Smooth muscle cell of the brain vasculature (primary cell): ENCODE measurements around the gene TSPAN16.
A peak's percentile ranks its signal among the peaks of the same experiment; 100 is the strongest.
"Not testable (repeated sequence)": the region's sequence is repeated elsewhere in the genome, so short reads cannot be mapped to it uniquely, and the experiment has no call there.

Source experiments
- DNase-seq: peaks from one replicate; pipeline ENCODE4 v3.0.0-alpha.2; 2012; ENCODE audit warnings: low read depth, low spot score

The TSPAN16 gene

GRCh38 chr19:11306337-11306736 lies 10.4 kb downstream of the TSPAN16 start:
- no peak for DNase-seq

DNA sequence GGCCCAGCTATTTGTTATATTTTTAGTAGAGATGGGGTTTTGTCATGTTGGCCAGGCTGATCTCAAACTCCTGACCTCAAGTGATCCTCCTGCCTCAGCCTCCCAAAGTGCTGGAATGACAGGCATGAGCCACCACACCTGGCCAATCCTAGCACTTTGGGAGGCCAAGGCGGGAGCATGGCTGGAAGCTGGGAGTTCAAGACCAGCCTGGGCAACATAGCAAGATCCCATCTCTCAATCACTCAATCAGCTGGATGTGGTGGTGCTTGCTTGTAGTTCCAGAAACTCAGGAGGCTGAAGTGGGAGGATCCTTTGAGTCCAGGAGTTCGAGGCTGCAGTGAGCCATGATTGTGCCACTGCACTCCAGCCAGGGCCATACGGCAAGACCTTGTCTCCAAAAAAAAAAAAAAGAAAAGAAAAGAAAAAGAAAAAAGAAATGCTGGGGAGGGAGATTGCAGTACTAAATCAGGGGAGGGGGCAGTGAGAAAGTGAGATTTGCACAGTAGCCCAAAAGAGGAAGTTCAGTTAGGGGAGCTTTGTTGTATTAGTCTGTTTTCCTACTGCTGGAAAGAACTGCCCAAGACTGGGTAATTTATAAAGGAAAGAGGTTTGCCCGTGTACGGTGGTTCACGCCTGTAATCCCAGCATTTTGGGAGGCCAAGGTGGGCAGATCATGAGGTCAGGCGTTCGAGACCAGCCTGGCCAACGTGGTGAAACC lies 24.5 kb downstream of the TSPAN16 start:
- DNase-seq = not testable (repeated sequence)

GRCh38 chr19:11321191-11322126 lies 25.5 kb downstream of the TSPAN16 start:
- no peak for DNase-seq

DNA sequence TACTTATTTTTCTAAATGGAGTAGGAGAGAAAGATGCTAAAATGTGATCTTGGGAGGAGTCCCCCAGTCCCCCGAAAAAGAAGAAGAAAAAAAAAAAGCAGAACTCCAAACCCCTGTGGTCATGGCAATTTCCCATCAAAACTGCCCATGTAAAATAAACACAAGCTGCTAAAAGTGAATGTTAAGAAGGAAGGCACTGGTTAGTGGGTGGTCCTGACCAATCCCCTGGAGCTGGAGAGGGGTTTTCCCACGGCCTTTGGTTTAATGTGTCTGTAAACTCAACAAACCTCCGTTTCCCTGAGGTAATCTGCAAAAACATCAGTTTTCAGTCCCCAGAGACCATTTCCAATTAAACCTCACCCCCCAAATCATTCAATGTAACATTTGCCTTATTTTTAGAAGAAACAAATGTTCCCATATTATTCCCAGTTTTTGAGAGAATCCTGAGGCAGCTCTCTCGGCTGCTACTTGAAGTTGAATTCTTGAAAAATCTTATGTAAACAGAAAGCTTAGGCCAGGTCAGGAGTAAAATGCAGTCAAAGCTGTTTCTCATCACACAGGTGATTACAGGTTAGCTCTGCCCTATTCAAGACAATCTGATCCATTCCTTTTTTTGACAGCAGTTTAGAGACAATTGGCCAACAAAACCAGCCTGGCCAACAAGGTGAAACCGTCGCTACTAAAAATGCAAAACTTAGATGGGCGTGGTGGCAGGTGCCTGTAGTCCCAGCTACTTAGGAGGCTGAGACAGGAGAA lies 26.5 kb downstream of the TSPAN16 start:
- no peak for DNase-seq

- no peak for DNase-seq
Measured at GRCh38 chr19:11323601-11324078, 27.7 kb downstream of the TSPAN16 start.

- peak; percentile 81 for DNase-seq
Measured at GRCh38 chr19:11324079-11324661, 28.2 kb downstream of the TSPAN16 start.

DNA sequence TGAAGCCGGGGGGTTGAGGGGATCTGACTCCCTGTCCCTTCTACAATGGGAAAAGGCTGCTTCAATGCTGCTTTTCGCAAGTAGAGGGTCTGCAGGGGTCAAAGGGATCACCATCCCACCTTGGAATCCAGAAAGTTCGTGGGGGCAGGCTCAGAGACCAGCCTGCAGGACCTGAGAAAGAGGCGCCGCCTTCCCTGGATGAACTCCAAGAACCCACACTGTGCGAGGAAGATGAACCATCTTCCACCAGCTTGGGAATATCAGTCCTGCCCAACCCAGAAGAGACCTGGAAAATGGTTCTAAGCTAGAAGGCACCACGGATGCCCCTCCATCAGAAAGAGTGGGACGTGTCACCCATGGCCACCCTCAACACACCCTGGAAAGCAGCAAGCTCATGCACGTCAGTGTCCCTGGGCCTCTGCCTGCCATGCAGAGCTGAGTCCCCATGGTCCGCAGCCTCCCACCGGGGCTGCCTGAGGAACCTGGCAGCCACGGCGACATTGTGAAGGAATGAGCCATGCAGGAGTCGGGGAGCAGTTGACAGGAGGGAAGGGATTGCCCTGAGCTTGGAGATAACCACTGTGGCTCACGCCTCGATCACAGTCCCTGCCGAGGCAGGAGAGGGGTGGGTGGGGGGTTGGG lies 28.9 kb downstream of the TSPAN16 start:
- no peak for DNase-seq

DNA sequence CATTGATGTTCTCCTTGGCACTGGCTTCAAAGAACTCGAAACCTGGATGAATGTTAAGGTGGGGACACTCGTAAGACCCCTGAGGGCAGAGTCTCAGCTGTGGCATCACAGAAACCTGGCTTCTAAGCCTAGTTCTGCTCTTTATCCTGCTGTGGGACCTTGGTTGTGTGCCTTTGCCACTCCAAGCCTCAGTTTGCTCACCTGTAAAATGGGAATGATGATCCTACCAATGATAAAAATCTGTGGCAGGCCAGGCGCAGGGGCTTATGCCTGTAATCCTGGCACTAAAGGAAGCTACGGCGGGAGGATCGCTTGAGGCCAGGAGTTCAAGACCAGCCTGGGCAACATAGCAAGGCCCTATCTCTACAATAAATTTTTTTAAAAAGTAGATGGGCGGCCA lies 29.6 kb downstream of the TSPAN16 start:
- DNase-seq = no peak

GRCh38 chr19:11330127-11330526 lies 34.2 kb downstream of the TSPAN16 start:
- DNase-seq = no peak

- DNase-seq = no peak
Measured at GRCh38 chr19:11331502-11331901, 35.5 kb downstream of the TSPAN16 start.

DNA sequence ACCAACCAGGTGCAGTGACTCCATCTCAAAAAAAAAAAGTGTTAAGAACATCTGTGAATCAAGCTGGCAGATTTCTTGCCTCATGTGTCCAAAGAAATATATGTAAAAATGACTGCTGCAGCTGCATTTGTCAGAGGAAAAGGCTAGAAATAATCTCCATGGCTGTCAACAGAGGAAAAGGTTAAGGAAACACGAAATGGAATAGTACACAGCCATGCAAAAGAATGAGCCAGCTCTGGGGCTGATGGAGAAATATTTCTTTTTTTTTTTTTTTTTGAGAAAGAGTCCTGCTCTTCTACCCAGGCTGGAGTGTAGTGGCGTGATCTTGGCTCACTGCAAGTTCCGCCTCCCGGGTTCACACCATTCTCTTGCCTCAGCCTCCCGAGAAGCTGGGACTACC lies 36.9 kb downstream of the TSPAN16 start:
- no peak for DNase-seq

GRCh38 chr19:11333838-11334237 lies 37.9 kb downstream of the TSPAN16 start:
- DNase-seq = not testable (repeated sequence)

- DNase-seq = no peak
Measured at GRCh38 chr19:11335449-11336146, 39.6 kb downstream of the TSPAN16 start.

DNA sequence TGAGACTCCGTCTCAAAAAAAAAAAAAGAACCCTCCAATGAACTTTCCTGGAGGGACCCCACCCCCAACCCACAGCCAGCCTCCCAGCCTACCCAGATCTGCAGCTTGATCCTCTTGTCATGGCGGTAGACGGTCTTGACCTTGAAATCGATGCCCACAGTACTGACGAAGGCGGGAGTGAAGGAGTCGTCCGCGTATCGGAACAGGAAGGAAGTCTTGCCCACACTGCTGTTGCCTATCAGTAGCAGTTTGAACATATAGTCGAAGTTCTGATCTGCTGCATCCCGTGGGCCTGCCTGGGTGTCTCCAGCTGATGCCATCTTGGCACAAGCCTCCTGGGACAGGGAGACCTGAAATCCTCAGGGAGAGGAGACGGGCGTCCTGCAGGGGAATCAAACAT lies 41.1 kb downstream of the TSPAN16 start:
- no peak for DNase-seq

DNA sequence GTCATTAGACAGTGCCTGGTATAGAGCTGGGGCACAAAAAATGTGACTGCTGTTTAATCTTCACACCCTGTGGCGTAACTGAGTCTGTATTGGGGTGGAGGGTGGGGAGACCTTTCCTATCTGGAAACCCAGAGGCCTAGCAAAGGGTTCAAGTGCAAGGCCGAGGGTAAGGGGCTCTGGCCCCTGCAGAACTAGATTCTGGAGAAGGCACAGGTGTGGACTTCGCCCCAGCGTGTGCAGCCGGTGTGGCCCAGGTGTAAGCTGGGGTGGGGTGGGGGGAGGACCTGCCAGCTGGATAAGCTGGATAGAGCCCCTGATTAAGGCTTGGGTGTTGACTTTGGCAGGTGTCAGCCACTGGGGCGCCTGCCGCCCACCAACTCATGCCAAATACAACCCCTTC lies 42.2 kb downstream of the TSPAN16 start:
- DNase-seq = no peak

DNA sequence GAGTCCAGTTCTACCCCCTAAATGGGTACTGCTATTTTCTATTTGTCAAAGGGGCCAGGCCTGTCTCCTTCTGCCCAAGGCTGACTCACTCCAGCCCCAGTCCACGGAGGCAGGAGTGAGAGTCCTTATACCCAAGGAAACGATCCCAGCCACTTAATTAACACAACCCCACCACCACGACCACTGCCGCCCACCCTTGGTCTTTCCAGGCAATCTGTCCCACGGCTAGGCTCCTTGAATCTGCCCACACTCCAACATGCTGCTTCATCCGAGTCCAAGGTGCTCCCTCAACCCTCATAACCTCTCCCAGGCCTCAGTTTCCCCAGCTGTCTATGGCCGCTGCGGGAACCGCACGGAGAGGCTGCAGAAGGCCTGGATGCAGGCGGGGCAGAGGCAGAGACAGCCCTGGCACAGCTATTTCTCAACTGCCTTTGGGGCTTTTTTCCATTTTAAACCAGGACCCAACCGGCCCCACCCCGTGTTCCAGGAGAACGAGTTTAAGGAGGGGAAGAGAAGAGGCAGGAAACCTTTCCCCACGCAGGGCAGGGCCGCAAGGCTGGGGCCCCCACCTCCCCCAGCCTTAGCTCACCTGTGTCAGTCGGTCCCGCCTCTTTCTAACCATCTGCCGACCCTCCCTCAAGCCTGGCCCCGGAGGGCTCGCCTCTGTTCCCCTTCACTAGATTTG lies 42.8 kb downstream of the TSPAN16 start:
- no peak for DNase-seq

DNA sequence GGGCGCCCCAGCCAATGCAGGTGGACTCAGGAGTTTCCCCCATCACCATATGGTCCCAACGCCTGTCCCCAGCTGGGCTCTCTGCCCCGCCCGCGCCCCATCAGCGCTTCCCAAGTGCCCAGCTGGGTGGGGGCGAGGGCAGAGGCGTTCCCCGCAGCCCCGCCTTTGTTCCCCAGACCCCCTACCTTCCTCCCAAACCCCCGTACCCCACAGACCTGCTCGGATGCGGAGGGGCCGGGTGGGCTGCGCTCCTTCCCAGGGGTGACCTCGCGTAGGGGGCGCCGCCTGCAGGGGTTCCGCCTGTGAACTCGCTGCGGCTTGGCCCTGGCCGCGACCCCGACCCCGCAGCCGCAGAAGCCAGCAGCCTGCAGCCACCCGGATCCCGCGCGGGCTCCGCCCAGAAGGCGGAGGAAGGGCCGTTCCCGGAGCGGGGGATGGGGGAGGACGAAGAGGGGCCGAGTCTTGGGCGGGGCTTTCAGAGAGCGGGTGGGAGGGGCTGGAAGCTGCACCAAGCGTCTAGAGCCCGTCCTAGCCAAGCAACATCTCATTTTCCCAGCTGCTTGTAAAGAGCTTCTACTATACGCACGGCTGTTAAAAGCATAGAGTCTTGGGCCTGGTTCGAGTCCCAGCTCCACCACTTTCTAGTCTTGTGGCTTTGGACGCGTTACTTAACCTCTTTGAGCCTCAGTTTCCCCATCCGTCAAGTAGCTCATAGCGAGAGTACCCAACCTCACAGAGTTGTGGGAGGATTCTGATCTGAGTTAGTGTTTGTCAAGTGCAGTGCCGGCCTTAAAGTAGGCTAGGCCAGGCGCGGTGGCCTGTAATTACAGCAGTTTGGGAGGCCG lies 43.5 kb downstream of the TSPAN16 start, which contains the start of gene RAB3D:
Gene RAB3D (minus strand): TSS at position 404 of the 845 bp plus-strand sequence. CDS start 2,258 bp downstream, outside the sequence.
- DNase-seq = no peak

DNA sequence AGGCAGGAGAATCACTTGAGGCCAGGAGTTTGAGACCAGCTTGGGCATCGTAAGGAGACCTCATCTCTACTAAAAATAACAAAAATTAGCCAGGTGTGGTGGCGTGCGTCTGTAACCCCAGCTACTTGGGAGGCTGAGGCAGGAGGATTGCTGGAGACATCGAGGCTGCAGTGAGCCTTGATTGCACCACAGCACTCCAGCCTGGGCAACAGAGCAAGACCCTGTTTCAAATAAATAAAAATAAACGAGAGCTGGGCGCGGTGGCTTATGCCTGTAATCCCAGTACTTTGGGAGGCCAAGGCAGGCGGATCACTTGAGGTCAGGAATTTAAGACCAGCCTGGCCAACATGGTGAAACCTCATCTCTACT lies 44.1 kb downstream of the TSPAN16 start:
- not testable (repeated sequence) for DNase-seq

GRCh38 chr19:11342429-11342828 lies 46.5 kb downstream of the TSPAN16 start:
- no peak for DNase-seq
